IPS-15b (cell line): ENCODE data around the gene CXCL1.

ENCODE experiments used
- H3K27me3 ChIP-seq: one replicate; pipeline ENCODE4 v1.6.1; 2013; ENCODE audit warnings: low read length; ENCODE audit not compliant: control insufficient read depth, insufficient read depth
- H3K36me3 ChIP-seq: one replicate; pipeline ENCODE4 v1.6.1; 2013; ENCODE audit warnings: low read length; ENCODE audit not compliant: control insufficient read depth, insufficient read depth
- H3K4me1 ChIP-seq: one replicate; pipeline ENCODE4 v1.6.1; 2013; ENCODE audit warnings: mild to moderate bottlenecking, low read length; ENCODE audit not compliant: control insufficient read depth, insufficient read depth
- H3K4me3 ChIP-seq: one replicate; pipeline ENCODE4 v1.5.1; 2013; ENCODE audit warnings: low read depth, low read length
- H3K9ac ChIP-seq: one replicate; pipeline ENCODE4 v1.6.1; 2013; ENCODE audit warnings: low read depth, mild to moderate bottlenecking, low read length
- H3K9me3 ChIP-seq: one replicate; pipeline ENCODE4 v1.6.1; 2013; ENCODE audit warnings: mild to moderate bottlenecking, low read length; ENCODE audit not compliant: control insufficient read depth, insufficient read depth

The CXCL1 gene

DNA sequence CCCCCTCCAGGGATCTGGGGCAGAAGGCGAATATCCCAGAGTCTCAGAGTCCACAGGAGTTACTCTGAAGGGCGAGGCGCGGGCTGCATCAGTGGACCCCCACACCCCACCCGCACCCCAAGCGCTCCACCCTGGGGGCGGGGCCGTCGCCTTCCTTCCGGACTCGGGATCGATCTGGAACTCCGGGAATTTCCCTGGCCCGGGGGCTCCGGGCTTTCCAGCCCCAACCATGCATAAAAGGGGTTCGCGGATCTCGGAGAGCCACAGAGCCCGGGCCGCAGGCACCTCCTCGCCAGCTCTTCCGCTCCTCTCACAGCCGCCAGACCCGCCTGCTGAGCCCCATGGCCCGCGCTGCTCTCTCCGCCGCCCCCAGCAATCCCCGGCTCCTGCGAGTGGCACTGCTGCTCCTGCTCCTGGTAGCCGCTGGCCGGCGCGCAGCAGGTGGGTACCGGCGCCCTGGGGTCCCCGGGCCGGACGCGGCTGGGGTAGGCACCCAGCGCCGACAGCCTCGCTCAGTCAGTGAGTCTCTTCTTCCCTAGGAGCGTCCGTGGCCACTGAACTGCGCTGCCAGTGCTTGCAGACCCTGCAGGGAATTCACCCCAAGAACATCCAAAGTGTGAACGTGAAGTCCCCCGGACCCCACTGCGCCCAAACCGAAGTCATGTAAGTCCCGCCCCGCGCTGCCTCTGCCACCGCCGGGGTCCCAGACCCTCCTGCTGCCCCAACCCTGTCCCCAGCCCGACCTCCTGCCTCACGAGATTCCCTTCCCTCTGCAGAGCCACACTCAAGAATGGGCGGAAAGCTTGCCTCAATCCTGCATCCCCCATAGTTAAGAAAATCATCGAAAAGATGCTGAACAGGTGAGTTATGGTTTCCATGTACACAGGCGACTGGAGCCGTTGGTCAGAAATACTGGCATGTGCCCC lies at the start of gene CXCL1:
TSS of gene CXCL1 (plus strand) at position 264 of the 926 bp plus-strand sequence. CDS start at position 342, 78 bp downstream.
- H3K4me3 ChIP-seq = peak within 1 kb of the TSS; percentile 65
- peaks cover 28% of the 10 kb centered on the region for H3K27me3 ChIP-seq
- H3K9me3 ChIP-seq = no peaks in the 10 kb centered on the region
- no peaks in the 10 kb centered on the region for H3K36me3 ChIP-seq
- H3K4me1 ChIP-seq = no peaks in the 10 kb centered on the region
- no peak within 1 kb of the TSS for H3K9ac ChIP-seq

DNA sequence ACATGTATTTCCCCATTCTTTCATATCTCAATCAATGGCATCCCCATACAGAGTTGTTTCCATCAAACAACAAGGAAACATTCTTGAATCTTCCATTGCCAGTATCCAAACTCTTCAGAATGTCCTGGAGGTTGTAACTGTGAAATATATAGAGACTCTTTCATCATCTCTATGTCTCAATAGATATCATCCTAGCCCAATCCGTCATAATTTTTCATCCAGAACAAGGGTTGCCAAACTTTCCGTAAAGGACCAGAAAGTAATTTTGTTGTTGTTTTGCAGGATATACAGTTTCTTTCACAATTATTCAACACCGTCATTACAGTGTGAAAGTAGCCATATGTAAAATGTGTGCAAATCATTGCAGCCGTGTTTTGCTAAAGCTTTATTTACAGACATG lies 47.9 kb upstream of the CXCL1 start:
- Histone ChIP-seq H3K36me3 (no peaks in the 10 kb centered on the region), H3K9me3 (no peaks in the 10 kb centered on the region), H3K27me3 (no peaks in the 10 kb centered on the region), H3K9ac (no peak overlapping the region), H3K4me3 (no peak overlapping the region), H3K4me1 (no peaks in the 10 kb centered on the region)

DNA sequence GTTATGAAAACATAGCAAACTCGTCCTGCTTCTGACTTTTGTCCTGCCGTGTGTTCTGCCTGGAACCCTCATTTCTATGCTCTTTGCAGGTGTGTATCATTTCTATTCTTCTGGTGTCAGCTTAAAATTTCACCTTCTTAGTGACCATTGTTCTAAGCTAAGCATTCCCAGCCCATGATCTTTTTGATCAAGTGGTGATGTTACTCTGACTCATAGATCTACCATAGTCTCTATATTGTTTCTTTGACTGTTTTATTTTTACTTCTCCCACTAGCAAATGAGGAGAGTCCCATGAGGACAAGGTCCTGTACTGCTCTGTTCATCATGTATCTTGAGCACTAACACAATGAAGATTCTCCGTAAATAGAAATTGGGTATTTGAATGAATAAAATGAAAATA lies 46.8 kb upstream of the CXCL1 start:
- Histone ChIP-seq H3K9me3 (no peaks in the 10 kb centered on the region), H3K27me3 (no peaks in the 10 kb centered on the region), H3K4me1 (no peaks in the 10 kb centered on the region), H3K9ac (no peak overlapping the region), H3K4me3 (no peak overlapping the region), H3K36me3 (no peaks in the 10 kb centered on the region)

DNA sequence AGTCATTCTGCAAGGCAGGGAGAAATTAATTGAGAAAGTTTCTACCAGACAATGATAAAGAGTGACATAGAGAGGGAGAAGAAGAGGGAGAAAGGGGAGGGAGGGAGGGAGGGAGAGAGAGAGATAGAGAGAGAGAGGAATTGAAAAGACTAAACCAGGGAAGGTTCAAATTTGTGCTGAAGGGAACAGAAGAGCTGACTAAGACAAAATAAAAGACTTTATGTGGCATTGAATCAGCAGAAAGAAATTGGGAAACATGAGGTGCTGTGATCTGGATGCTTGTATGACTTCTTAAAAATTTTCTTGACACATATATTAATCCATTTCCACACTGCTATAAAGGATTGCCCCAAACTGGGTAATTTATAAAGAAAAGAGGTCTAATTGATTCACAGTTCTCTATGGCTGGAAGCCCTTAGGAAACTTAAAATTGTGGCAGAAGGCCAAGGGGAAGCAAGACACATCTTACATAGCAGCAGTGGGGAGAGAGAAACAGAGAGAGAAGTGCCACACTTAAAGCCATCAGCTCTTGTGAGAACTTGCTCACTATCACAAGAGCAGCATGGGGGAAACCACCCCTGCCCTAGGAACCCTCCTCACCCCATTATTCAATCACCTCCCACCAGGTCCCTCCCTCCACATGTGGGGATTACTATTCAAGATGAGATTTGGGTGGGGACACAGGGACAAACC lies 46.2 kb upstream of the CXCL1 start:
- Histone ChIP-seq H3K27me3 (no peaks in the 10 kb centered on the region), H3K36me3 (no peaks in the 10 kb centered on the region), H3K9me3 (no peaks in the 10 kb centered on the region), H3K4me1 (no peaks in the 10 kb centered on the region), H3K4me3 (no peak overlapping the region), H3K9ac (no peak overlapping the region)

DNA sequence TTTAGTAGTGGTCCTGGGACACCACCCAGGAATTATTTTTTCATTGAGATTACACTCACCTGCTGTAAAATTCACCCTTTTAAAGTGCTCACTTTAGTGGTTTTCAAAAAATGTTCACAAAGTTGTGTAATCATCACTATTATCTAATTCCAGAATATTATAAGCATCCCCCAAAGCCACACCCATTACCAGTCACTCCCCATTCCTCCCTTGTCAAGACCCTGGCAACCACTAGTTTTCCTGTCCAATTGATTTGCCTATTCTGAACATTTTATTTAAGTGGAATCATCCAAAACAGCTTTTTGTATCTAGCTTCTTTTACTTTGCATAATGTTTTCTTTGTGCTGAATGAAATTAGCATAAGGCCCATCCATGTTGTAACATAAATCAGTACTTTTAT lies 45.4 kb upstream of the CXCL1 start:
- Histone ChIP-seq H3K4me3 (no peak overlapping the region), H3K36me3 (no peaks in the 10 kb centered on the region), H3K9me3 (no peaks in the 10 kb centered on the region), H3K27me3 (no peaks in the 10 kb centered on the region), H3K4me1 (no peaks in the 10 kb centered on the region), H3K9ac (no peak overlapping the region)

DNA sequence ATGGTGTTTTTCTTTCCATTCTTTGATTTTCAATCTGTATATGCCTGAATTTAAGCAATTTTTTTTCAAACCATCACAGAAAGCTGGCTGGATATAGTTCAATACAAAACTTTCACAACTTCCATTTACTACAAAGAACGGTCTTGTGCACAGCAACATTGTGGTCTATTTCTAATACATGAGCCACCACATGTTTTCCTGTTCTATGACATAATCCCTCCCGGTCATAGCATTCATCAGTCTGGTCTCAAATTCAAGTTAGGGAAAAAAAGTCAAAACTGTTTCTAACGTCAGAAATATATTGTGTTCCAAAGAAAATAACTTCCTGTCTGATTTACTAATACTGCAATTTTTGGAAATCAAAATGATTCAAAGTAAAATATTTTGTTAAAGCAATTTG lies 40.2 kb upstream of the CXCL1 start:
- no peaks in the 10 kb centered on the region for H3K36me3 ChIP-seq

DNA sequence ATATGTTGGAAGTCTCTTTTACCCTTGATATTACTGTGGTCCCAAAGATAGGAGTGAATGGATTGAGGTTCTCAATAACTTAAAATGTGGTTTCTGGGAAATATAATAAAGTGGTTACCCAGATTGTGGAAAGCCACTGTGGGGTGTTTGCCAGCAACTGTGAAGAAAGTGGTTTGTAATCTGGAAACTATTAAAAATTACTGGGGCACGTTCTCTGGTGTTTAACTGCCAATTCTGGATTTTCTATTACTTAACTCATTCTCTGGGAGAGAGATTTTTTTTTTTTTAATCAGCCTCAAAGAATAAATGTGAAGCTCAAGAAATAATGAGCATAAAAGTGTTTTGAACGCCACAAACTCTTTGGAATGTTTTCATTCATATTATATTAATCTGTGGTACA lies 37.6 kb upstream of the CXCL1 start:
- Histone ChIP-seq H3K36me3 (no peaks in the 10 kb centered on the region), H3K9ac (no peak overlapping the region), H3K27me3 (no peaks in the 10 kb centered on the region), H3K4me1 (no peaks in the 10 kb centered on the region), H3K4me3 (no peak overlapping the region), H3K9me3 (no peaks in the 10 kb centered on the region)

More for the DNA sequence above, 40.2 kb upstream of the CXCL1 start:
- H3K9ac ChIP-seq = no peak overlapping the region
- no peaks in the 10 kb centered on the region for H3K27me3 ChIP-seq
- H3K4me3 ChIP-seq = no peak overlapping the region
- no peaks in the 10 kb centered on the region for H3K9me3 ChIP-seq
- H3K4me1 ChIP-seq = no peaks in the 10 kb centered on the region

DNA sequence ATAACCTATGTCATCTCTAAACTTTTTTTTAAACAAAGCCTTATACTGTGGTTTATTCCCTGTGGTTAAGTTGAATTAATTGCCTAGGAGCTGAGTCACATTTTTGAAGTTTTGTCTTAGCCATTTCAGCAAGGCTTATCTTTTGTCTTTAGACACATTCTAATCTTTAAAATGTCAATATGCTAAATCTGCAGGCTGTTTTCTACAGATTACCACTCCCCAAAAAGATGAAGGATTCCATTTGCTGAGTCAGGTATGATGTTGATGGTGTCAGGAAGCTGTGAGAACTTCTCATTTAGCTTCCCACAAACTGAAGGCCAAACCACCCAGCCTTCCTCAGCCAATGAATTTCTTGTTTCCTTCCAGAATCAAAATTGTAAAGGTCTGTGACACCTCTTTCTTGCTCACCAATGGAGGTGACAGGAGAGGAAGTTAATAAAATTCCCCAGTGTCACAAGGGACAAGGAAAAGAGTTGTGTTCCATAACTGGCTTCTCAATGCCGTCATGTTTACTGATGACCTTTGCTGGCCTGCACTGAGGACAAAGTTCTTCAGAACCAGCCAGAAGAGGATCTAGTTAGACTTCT lies 36.4 kb upstream of the CXCL1 start:
- Histone ChIP-seq H3K27me3 (peaks cover 10% of the 10 kb centered on the region), H3K4me1 (no peaks in the 10 kb centered on the region), H3K9ac (no peak overlapping the region), H3K4me3 (no peak overlapping the region), H3K9me3 (no peaks in the 10 kb centered on the region), H3K36me3 (no peaks in the 10 kb centered on the region)

DNA sequence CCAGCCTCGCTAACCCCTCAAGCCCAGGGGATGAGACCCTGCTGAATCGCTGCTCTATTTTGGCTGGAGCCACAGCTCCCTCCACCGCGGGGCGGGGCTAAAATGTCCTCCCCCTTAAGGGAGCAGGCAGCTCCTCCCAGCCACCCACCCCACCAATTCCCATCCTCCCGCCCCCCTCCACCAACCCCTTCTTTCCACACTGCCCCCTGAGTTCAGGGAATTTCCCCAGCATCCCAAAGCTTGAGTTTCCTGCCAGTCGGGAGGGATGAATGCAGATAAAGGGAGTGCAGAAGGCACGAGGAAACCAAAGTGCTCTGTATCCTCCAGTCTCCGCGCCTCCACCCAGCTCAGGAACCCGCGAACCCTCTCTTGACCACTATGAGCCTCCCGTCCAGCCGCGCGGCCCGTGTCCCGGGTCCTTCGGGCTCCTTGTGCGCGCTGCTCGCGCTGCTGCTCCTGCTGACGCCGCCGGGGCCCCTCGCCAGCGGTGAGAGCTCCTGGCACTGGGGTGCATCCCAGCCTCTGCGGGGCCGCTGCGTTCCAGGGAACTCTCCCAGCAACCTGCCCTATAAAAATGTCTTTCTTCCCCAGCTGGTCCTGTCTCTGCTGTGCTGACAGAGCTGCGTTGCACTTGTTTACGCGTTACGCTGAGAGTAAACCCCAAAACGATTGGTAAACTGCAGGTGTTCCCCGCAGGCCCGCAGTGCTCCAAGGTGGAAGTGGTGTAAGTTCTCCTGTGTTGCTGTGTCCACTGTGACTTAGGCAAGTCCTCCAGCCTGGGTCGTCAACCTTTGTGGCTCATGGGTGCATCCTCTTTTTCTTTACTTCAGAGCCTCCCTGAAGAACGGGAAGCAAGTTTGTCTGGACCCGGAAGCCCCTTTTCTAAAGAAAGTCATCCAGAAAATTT lies 32.6 kb upstream of the CXCL1 start, which contains the start of gene CXCL6:
TSS of gene CXCL6 (plus strand) at position 306 of the 907 bp plus-strand sequence. CDS start at position 379, 73 bp downstream.
- H3K4me3 ChIP-seq = peak within 1 kb of the TSS; percentile 83
- H3K27me3 ChIP-seq = peaks cover 24% of the 10 kb centered on the region
- H3K4me1 ChIP-seq = no peaks in the 10 kb centered on the region
- peak within 1 kb of the TSS; percentile 50 for H3K9ac ChIP-seq
- H3K9me3 ChIP-seq = no peaks in the 10 kb centered on the region
- H3K36me3 ChIP-seq = no peaks in the 10 kb centered on the region

DNA sequence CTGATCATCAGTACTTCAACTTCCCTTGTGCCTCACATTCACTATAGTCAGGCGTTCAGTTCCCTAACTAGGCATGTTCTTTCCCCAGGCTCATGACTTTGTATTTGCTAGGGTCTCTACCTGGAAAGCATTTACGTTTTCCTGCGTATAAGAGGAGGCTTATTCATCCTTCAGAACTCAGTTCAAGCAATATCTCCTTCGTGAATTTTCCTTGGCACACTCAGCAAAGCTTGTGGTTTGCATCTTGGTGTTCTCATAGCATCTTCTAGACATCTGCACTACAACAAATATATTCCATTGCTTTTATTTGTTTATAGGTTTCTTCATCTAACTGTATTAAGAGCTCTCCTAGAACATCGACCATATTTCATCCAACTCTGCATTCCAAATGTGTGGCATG lies 30.1 kb upstream of the CXCL1 start:
- no peaks in the 10 kb centered on the region for H3K4me1 ChIP-seq

DNA sequence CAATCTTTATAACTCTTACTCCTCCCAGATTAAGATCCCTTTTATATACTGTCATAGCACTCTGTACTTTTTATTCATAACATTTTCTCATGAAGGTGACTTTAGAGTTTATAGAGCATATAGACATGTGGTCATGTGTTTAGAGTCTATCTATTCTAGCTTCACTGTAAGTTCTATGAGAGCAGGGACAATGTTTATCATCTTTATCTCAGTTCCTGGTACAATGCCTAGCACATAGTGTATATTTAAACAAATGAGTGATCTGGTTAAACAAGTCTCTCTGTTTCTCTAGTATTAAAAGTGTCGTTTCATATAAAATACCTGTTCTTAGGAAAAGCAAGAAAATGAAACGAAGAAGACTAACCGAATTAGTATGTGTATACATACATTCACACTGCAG lies 29.5 kb upstream of the CXCL1 start:
- peaks cover 24% of the 10 kb centered on the region for H3K27me3 ChIP-seq
- H3K36me3 ChIP-seq = no peaks in the 10 kb centered on the region
- no peak overlapping the region for H3K9ac ChIP-seq
- no peak overlapping the region for H3K4me3 ChIP-seq
- no peaks in the 10 kb centered on the region for H3K9me3 ChIP-seq
- H3K4me1 ChIP-seq = no peaks in the 10 kb centered on the region

More for the DNA sequence above, 30.1 kb upstream of the CXCL1 start:
- Histone ChIP-seq H3K9ac (no peak overlapping the region), H3K27me3 (peaks cover 24% of the 10 kb centered on the region), H3K36me3 (no peaks in the 10 kb centered on the region), H3K4me3 (no peak overlapping the region), H3K9me3 (no peaks in the 10 kb centered on the region)
